Caco-2 (cell line): ENCODE data around the gene TBC1D12. TPM values are rescaled to one million over a fixed set of nuclear protein-coding genes. Genes with fewer than 3 reads are reported as not detected.
"Not testable (repeated sequence)": the region's sequence is repeated elsewhere in the genome, so short reads cannot be mapped to it uniquely, and the experiment has no call there.

Source experiments
- BruUV-seq: library from RNA; stranded (reverse); fragments of 400-500 nt; replicated peaks from 2 replicates; lab custom pipeline; 2021; lab: Mats Ljungman, UMichigan
- CTCF ChIA-PET: fragments of 300-600 bp; sonication (Branson Sonifier 250); formaldehyde crosslinking; loops from one replicate; lab custom pipeline; 2022; ENCODE audit warnings: antibody characterized with exemption; lab: Charles Lee
- POLR2A ChIA-PET: fragments of 300-600 bp; sonication (Branson Sonifier 250); formaldehyde crosslinking; loops from one replicate; lab custom pipeline; 2022; ENCODE audit warnings: antibody characterized with exemption; lab: Charles Lee
- DNase-seq, 2 experiments: peaks; one replicate each; pipeline versions ENCODE4 v3.0.0 to v3.0.0-alpha.2; 2020 to 2022
- H3K27me3 ChIP-seq: replicated peaks from 2 replicates; pipeline ENCODE4 v1.6.0; 2011; ENCODE audit warnings: low read length; ENCODE audit not compliant: control insufficient read depth, insufficient read depth
- H3K36me3 ChIP-seq: 2 replicates; pipeline ENCODE4 v1.5.1; 2011; ENCODE audit warnings: low read length; ENCODE audit not compliant: control insufficient read depth, insufficient read depth
- H3K4me1 ChIP-seq: fragments of 250-450 bp; sonication (Bioruptor Pico); 2 replicates; pipeline ENCODE4 v1.5.1; 2020; ENCODE audit warnings: mild to moderate bottlenecking
- H3K4me3 ChIP-seq: 2 replicates; pipeline ENCODE4 v1.5.1; 2011; ENCODE audit warnings: low read depth, mild to moderate bottlenecking, control low read depth, low read length
- H3K9me3 ChIP-seq: fragments of 250-450 bp; sonication (Bioruptor Pico); 2 replicates; pipeline ENCODE4 v1.5.1; 2020; ENCODE audit warnings: mild to moderate bottlenecking, moderate library complexity
- H3K27ac Mint-ChIP-seq: one replicate; pipeline ENCODE4 v1.8.0; 2022; ENCODE audit warnings: mixed read lengths; ENCODE audit not compliant: unreplicated experiment
- H3K27me3 Mint-ChIP-seq: one replicate; pipeline ENCODE4 v1.8.0; 2022; ENCODE audit warnings: mixed read lengths; ENCODE audit not compliant: insufficient read depth, unreplicated experiment
- H3K36me3 Mint-ChIP-seq: one replicate; pipeline ENCODE4 v1.8.0; 2022; ENCODE audit warnings: mild to moderate bottlenecking, mixed read lengths; ENCODE audit not compliant: insufficient read depth, unreplicated experiment
- H3K4me1 Mint-ChIP-seq: one replicate; pipeline ENCODE4 v1.8.0; 2022; ENCODE audit warnings: low read depth, mixed read lengths; ENCODE audit not compliant: unreplicated experiment
- H3K4me3 Mint-ChIP-seq: one replicate; pipeline ENCODE4 v1.8.0; 2022; ENCODE audit warnings: mild to moderate bottlenecking, moderate library complexity, mixed read lengths; ENCODE audit not compliant: unreplicated experiment
- H3K9me3 Mint-ChIP-seq: one replicate; pipeline ENCODE4 v1.8.0; 2022; ENCODE audit warnings: mixed read lengths; ENCODE audit not compliant: unreplicated experiment
- intact Hi-C: fragments of 100-400 bp; cut with micrococcal nuclease; formaldehyde crosslinking; loops from one replicate; pipeline ENCODE4 v1.10.0; 2022; ENCODE audit not compliant: unreplicated experiment
- total RNA-seq: library from RNA; stranded (reverse); gene quantifications from 2 replicates; pipeline ENCODE4 v1.2.3, GENCODE V29; 2022
- TF ChIP-seq, protein P1 (sequence below), 2 experiments: fragments of 200-600 bp in 1 of 2; IDR thresholded peaks; 1 replicate in 1 of 2; 2 replicates in 1 of 2; pipeline versions ENCODE4 v1.5.1 to v1.8.0; 2011 to 2022; ENCODE audit warnings: antibody characterized with exemption in 1 of 2, control low read depth in 1 of 2, inconsistent platforms in 1 of 2, low read depth in 1 of 2, low read length in 1 of 2, mild to moderate bottlenecking in 1 of 2, moderate library complexity in 1 of 2; ENCODE audit not compliant: insufficient read depth in 1 of 2, severe bottlenecking in 1 of 2, unreplicated experiment in 1 of 2

Gene TBC1D12
- total RNA-seq, 1 experiment from 2014 or later, result 32.1 TPM

DNA sequence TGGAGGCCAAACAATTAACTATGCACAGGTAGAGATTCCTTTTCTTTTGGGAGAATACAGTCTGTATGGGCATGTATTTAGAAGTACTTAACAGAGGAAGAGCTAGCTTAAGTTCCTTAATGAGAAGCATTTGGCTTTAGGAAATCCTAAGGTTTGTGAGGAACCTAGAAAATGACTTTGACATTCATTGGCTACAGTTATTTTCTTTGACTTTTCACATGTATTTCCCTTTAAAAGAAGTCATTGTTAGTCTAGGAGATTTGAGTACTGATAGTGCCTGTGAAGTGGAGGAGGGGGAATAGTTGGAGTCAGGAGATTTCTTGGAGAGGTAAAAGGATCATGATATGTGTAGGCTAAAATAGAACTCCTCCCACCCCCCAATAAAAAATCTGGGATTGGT lies 146.9 kb downstream of the TBC1D12 start:
- Mint-ChIP-seq H3K36me3 (peaks cover 70% of the 10 kb centered on the region), H3K4me1 (peaks cover 18% of the 10 kb centered on the region), H3K27me3 (no peaks in the 10 kb centered on the region), H3K9me3 (no peaks in the 10 kb centered on the region), H3K4me3 (no peak overlapping the region), H3K27ac (peak overlapping the region; percentile 14)
- no peak for DNase-seq
- H3K4me3 ChIP-seq, result no peak overlapping the region
- ChIA-PET CTCF (no interaction called here), POLR2A (no interaction called here)
- H3K4me1 ChIP-seq, result peaks cover 19% of the 10 kb centered on the region
- intact Hi-C loops, result no loop called here
- no TSS peak for BruUV-seq
- no peaks in the 10 kb centered on the region; the same call in 1 of the 2 replicates for H3K9me3 ChIP-seq
- no peaks in the 10 kb centered on the region for H3K36me3 ChIP-seq
- H3K27me3 ChIP-seq, result no peaks in the 10 kb centered on the region
- TF ChIP-seq, protein P1, sequence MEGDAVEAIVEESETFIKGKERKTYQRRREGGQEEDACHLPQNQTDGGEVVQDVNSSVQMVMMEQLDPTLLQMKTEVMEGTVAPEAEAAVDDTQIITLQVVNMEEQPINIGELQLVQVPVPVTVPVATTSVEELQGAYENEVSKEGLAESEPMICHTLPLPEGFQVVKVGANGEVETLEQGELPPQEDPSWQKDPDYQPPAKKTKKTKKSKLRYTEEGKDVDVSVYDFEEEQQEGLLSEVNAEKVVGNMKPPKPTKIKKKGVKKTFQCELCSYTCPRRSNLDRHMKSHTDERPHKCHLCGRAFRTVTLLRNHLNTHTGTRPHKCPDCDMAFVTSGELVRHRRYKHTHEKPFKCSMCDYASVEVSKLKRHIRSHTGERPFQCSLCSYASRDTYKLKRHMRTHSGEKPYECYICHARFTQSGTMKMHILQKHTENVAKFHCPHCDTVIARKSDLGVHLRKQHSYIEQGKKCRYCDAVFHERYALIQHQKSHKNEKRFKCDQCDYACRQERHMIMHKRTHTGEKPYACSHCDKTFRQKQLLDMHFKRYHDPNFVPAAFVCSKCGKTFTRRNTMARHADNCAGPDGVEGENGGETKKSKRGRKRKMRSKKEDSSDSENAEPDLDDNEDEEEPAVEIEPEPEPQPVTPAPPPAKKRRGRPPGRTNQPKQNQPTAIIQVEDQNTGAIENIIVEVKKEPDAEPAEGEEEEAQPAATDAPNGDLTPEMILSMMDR (IDR thresholded peaks at IDR 0.05; ENCODE audit: insufficient read depth in 1 of 2, low read depth in 1 of 2, low read length in 1 of 2, severe bottlenecking in 1 of 2, unreplicated experiment in 1 of 2), result no peak

DNA sequence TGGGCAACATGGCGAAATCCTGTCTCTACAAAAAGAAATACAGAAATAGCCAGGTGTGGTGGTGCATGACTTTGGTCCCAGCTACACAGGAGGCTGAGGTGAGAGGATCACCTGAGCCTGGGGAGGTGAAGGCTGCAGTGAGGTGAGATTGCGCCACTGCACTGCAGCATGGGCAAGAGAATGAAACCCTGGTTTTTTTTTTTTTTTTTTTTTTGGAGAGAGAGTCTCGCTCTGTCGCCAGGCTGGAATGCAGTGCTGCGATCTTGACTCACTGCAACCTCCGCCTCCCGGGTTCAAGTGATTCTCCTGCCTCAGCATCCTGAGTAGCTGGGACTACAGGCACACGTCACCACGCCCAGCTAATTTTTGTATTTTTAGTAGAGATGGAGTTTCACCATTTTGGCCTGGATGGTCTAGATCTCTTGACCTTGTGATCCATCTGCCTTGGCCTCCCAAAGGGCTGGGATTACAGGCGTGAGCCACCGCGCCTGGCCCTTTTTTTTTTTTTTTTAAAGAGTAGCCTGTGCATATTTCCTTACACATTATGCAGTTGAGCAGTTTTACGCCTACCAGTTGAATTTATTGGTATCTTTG lies 165.5 kb downstream of the TBC1D12 start:
- H3K4me1 ChIP-seq, intact Hi-C loops, H3K9me3 ChIP-seq, H3K27ac Mint-ChIP-seq, CTCF ChIA-PET, H3K4me3 Mint-ChIP-seq, H3K9me3 Mint-ChIP-seq, H3K27me3 ChIP-seq, POLR2A ChIA-PET, DNase-seq, H3K27me3 Mint-ChIP-seq, BruUV-seq, H3K4me1 Mint-ChIP-seq, H3K4me3 ChIP-seq, H3K36me3 ChIP-seq: not testable (repeated sequence)
- H3K36me3 Mint-ChIP-seq, result peaks cover 94% of the 10 kb centered on the region

DNA sequence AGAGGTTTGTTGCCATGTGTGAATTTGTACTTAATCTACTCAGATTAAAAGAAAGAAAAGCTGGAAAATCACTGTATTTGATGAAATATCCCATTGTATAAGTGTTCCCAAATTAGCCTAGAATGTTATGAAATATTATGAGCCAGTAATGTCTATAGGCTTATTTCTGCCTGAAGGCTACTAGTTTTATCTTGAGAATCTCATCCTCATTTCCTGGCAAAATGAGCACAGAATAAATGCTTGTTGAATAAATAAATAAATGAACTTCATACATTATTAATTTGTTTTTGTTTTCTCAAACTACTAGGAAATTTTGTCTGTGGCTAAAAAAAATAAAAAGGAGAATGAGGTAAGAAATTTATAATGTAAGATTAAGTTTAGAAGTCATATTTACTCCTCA lies 168.7 kb downstream of the TBC1D12 start:
- Mint-ChIP-seq H3K4me3 (no peak overlapping the region), H3K27me3 (no peaks in the 10 kb centered on the region), H3K4me1 (no peaks in the 10 kb centered on the region), H3K27ac (no peak overlapping the region), H3K9me3 (peaks cover 9% of the 10 kb centered on the region), H3K36me3 (peaks cover 87% of the 10 kb centered on the region)
- Histone ChIP-seq H3K36me3 (no peaks in the 10 kb centered on the region; the same call in 1 of the 2 replicates), H3K4me3 (no peak overlapping the region), H3K9me3 (no peaks in the 10 kb centered on the region), H3K27me3 (no peaks in the 10 kb centered on the region), H3K4me1 (no peaks in the 10 kb centered on the region)
- BruUV-seq, result no TSS peak
- ChIA-PET POLR2A (interaction anchor here (0.5 kb wide), 1 partner anchor 149 kb away, joined by 4 read pairs; no protein-coding TSS in a partner anchor), CTCF (no interaction called here)
- no peak for DNase-seq
- TF ChIP-seq, protein P1 (IDR thresholded peaks at IDR 0.05; ENCODE audit: insufficient read depth in 1 of 2, low read depth in 1 of 2, low read length in 1 of 2, severe bottlenecking in 1 of 2, unreplicated experiment in 1 of 2), result no peak
- intact Hi-C loops, result no loop called here
